ENCODE measurements around the gene MED13L.

MED13L gene

DNA sequence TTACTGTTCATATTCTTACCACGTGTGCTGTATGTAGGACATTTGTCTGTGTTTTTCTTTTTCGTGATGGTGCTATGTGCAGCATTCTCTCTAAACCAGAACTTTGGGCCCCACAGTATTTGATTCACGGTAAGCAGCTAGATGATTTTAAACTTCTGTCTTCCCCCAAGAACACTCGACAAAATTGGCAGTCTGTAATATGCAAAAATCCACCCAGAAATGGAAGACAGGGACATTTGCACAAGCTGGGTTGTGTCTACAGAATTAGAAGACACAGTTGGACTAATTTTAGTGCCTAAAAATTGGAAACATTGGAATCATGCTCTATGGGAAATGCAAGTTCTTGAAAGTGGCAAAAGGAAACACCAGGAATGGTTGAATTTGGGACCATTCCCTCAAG lies 24.1 kb upstream of the MED13L start:
- CTCF ChIA-PET, result interaction anchor here (0.7 kb wide), 1 partner anchor 204 kb away, joined by 3 read pairs; no protein-coding TSS in a partner anchor
- TF ChIP-seq, protein P1, sequence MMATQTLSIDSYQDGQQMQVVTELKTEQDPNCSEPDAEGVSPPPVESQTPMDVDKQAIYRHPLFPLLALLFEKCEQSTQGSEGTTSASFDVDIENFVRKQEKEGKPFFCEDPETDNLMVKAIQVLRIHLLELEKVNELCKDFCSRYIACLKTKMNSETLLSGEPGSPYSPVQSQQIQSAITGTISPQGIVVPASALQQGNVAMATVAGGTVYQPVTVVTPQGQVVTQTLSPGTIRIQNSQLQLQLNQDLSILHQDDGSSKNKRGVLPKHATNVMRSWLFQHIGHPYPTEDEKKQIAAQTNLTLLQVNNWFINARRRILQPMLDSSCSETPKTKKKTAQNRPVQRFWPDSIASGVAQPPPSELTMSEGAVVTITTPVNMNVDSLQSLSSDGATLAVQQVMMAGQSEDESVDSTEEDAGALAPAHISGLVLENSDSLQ (IDR thresholded peaks at IDR 0.05), result no peak
- no peak for TF ChIP-seq TARDBP (IDR thresholded peaks at IDR 0.05)
- no peak for TF ChIP-seq ARNT (IDR thresholded peaks at IDR 0.05)
- TF ChIP-seq ZNF384 (IDR thresholded peaks at IDR 0.05), result no peak
- TF ChIP-seq FOXM1 (IDR thresholded peaks at IDR 0.05; ENCODE audit: borderline replicate concordance), result no peak
- no peak for TF ChIP-seq HDGF (IDR thresholded peaks at IDR 0.05; ENCODE audit: borderline replicate concordance)
- TF ChIP-seq L3MBTL2 (conservative IDR thresholded peaks at IDR 0.05), result no peak
- POLR2A ChIA-PET, result no interaction called here
- DNase-seq (ENCODE audit: extremely low spot score), result no peak

DNA sequence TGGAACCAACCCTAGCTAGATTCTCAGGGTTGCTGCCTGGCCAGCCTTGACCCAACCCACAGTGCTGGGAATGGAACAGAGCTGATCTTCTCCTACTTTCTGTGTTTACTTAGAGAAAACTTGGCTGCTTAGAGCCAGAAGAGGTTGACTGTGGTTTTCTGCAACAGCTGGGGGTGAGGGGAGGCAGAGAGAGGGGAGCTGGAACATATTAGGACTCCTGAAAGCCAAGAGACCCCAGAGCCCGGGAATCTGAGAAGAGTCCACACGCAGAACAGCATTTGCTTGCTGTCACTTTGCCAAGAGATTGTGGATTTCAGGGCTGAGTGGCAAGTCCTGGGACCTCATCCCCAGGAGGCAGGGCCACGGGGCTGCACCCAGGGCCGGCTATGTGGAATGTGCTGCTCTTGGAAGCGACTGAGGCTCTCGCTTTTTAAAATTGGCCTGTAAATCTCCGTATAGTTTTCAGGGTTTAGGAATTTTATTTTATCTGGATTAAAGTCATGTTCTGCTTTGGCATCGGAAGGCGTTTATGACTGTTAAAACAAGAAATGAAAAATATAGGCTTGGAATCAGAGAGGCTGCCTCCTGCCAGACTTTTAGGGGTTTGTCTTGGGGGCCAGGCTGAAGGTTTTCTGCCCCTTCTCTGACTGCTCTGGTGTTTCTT lies 22.3 kb upstream of the MED13L start:
- TF ChIP-seq FOXK2 (IDR thresholded peaks at IDR 0.05) (no peak), HDGF (IDR thresholded peaks at IDR 0.05; ENCODE audit: borderline replicate concordance) (no peak), ZNF384 (IDR thresholded peaks at IDR 0.05) (no peak), BHLHE40 (IDR thresholded peaks at IDR 0.05; ENCODE audit: borderline replicate concordance) (no peak), ELF4 (IDR thresholded peaks at IDR 0.05) (no peak), FOXM1 (IDR thresholded peaks at IDR 0.05; ENCODE audit: borderline replicate concordance) (no peak), NFRKB (IDR thresholded peaks at IDR 0.05) (no peak), SUZ12 (IDR thresholded peaks at IDR 0.05) (no peak), TARDBP (IDR thresholded peaks at IDR 0.05) (no peak), CTBP1 (IDR thresholded peaks at IDR 0.05; ENCODE audit: borderline replicate concordance) (no peak)
- TF ChIP-seq, protein P1 (IDR thresholded peaks at IDR 0.05), result no peak
- ChIA-PET CTCF (no interaction called here), POLR2A (no interaction called here)
- no peak for DNase-seq (ENCODE audit: extremely low spot score)

GRCh38 chr12:116299064-116299463 lies 21.6 kb upstream of the MED13L start:
- ChIA-PET CTCF (no interaction called here), POLR2A (no interaction called here)
- no peak for DNase-seq (ENCODE audit: extremely low spot score)
- TF ChIP-seq ELF4 (IDR thresholded peaks at IDR 0.05), result no peak
- no peak for TF ChIP-seq TARDBP (IDR thresholded peaks at IDR 0.05)
- TF ChIP-seq, protein P1 (IDR thresholded peaks at IDR 0.05), result no peak
- no peak for TF ChIP-seq LEF1 (IDR thresholded peaks at IDR 0.05; ENCODE audit: borderline replicate concordance)
- TF ChIP-seq NFRKB (IDR thresholded peaks at IDR 0.05), result no peak
- TF ChIP-seq CTBP1 (IDR thresholded peaks at IDR 0.05; ENCODE audit: borderline replicate concordance), result no peak
- TF ChIP-seq ARNT (IDR thresholded peaks at IDR 0.05), result no peak
- no peak for TF ChIP-seq BHLHE40 (IDR thresholded peaks at IDR 0.05; ENCODE audit: borderline replicate concordance)
- TF ChIP-seq FOXM1 (IDR thresholded peaks at IDR 0.05; ENCODE audit: borderline replicate concordance), result no peak
- TF ChIP-seq SUZ12 (IDR thresholded peaks at IDR 0.05), result no peak
- no peak for TF ChIP-seq FOXK2 (IDR thresholded peaks at IDR 0.05)
- TF ChIP-seq FOXA1 (IDR thresholded peaks at IDR 0.05), result no peak

GRCh38 chr12:116298578-116298977 lies 21.1 kb upstream of the MED13L start:
- TF ChIP-seq ELF4 (IDR thresholded peaks at IDR 0.05) (no peak), HDGF (IDR thresholded peaks at IDR 0.05; ENCODE audit: borderline replicate concordance) (no peak), ARNT (IDR thresholded peaks at IDR 0.05) (no peak), SUZ12 (IDR thresholded peaks at IDR 0.05) (no peak), NFRKB (IDR thresholded peaks at IDR 0.05) (no peak), LEF1 (IDR thresholded peaks at IDR 0.05; ENCODE audit: borderline replicate concordance) (no peak), FOXK2 (IDR thresholded peaks at IDR 0.05) (no peak), SP1 (IDR thresholded peaks at IDR 0.05) (no peak), CTBP1 (IDR thresholded peaks at IDR 0.05; ENCODE audit: borderline replicate concordance) (no peak), BHLHE40 (IDR thresholded peaks at IDR 0.05; ENCODE audit: borderline replicate concordance) (no peak), TARDBP (IDR thresholded peaks at IDR 0.05) (no peak), ZNF384 (IDR thresholded peaks at IDR 0.05) (no peak), FOXA1 (IDR thresholded peaks at IDR 0.05) (no peak)
- TF ChIP-seq, protein P1 (IDR thresholded peaks at IDR 0.05), result no peak
- ChIA-PET POLR2A (no interaction called here), CTCF (no interaction called here)
- no peak for DNase-seq (ENCODE audit: extremely low spot score)

DNA sequence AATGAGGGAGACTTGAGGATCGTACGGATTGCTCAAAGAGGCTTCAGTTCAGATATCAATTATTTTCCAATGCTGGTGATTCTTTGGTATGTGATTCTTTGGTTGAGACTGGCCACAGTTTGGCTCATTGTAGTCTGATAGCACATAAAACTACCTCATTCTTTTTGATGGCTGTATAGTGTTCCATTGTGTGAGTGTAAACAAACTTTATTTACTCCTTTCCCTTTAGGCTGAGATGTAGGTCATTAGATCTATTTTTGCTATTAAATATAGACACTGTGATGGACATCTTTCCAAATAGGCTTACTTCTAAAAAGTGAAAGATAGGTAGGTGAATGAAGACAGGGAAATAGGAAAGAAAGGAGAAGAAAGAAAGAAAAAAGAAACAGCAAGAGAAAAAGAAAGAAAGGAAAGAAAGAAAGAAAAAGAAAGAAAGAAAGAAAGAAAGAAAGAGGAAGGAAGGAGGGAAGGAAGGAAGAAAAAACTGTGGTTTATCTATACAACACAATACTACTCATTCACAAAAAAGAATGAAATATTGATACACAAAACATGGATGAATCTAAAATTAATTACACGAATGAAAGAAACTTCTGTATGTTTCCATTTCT lies 19.8 kb upstream of the MED13L start:
- DNase-seq (ENCODE audit: extremely low spot score), result no peak
- POLR2A ChIA-PET, result no interaction called here
- TF ChIP-seq BHLHE40 (IDR thresholded peaks at IDR 0.05; ENCODE audit: borderline replicate concordance) (no peak), SUZ12 (IDR thresholded peaks at IDR 0.05) (no peak), HDGF (IDR thresholded peaks at IDR 0.05; ENCODE audit: borderline replicate concordance) (no peak), NFRKB (IDR thresholded peaks at IDR 0.05) (no peak), L3MBTL2 (conservative IDR thresholded peaks at IDR 0.05) (no peak), ARNT (IDR thresholded peaks at IDR 0.05) (no peak)
- TF ChIP-seq, protein P1 (IDR thresholded peaks at IDR 0.05), result no peak
- CTCF ChIA-PET, result no interaction called here

Measured in HEK293T (cell line).